GM12872 (cell line): ENCODE data around the gene PTPN7.

Experiments
- CTCF ChIP-seq: IDR thresholded peaks from 3 replicates; pipeline ENCODE4 v1.5.1; 2011; ENCODE audit warnings: low read depth, mild to moderate bottlenecking, low read length, moderate library complexity; ENCODE audit not compliant: insufficient read depth

PTPN7 gene

GRCh38 chr1:202201971-202202370, 41.6 kb upstream of the PTPN7 start:
- no peak for TF ChIP-seq CTCF

- TF ChIP-seq CTCF = no peak
Measured at GRCh38 chr1:202201266-202201665, 40.9 kb upstream of the PTPN7 start.

- no peak for TF ChIP-seq CTCF
Measured at GRCh38 chr1:202200669-202201068, 40.3 kb upstream of the PTPN7 start.

GRCh38 chr1:202200112-202200548, 39.7 kb upstream of the PTPN7 start:
- no peak for TF ChIP-seq CTCF

- no peak for TF ChIP-seq CTCF
Measured at GRCh38 chr1:202199040-202199889, 38.9 kb upstream of the PTPN7 start.

- no peak for TF ChIP-seq CTCF
Measured at GRCh38 chr1:202198366-202198724, 37.9 kb upstream of the PTPN7 start.

- no peak for TF ChIP-seq CTCF
Measured at GRCh38 chr1:202197653-202198365, 37.4 kb upstream of the PTPN7 start.
